Skeletal muscle tissue (tissue), 4 donors: ENCODE data around the gene CEP68. TPM values are rescaled to one million over a fixed set of nuclear protein-coding genes. Genes with fewer than 3 reads are reported as not detected.

Experiments
- H3K27ac ChIP-seq: one replicate; pipeline ENCODE4 v1.7.0; 2013; ENCODE audit warnings: mild to moderate bottlenecking, low read depth, low read length, inconsistent platforms
- H3K27me3 ChIP-seq, 3 donors: one replicate each; pipeline ENCODE4 v1.7.0; 2013; ENCODE audit warnings: low read length in 3 of 3; ENCODE audit not compliant: control insufficient read depth in 3 of 3, insufficient read depth in 3 of 3
- H3K36me3 ChIP-seq, 3 donors: one replicate each; pipeline ENCODE4 v1.7.0; 2013; ENCODE audit warnings: low read length in 3 of 3; ENCODE audit not compliant: control insufficient read depth in 3 of 3, insufficient read depth in 3 of 3
- H3K4me1 ChIP-seq, 3 donors: one replicate each; pipeline ENCODE4 v1.7.0; 2013; ENCODE audit warnings: low read length in 3 of 3, mild to moderate bottlenecking in 3 of 3; ENCODE audit not compliant: control insufficient read depth in 3 of 3, insufficient read depth in 3 of 3
- H3K4me3 ChIP-seq, 3 donors: one replicate each; pipeline ENCODE4 v1.7.0; 2013; ENCODE audit warnings: low read length in 3 of 3
- H3K9ac ChIP-seq, 3 donors: one replicate each; pipeline ENCODE4 v1.7.0; 2013; ENCODE audit warnings: low read length in 3 of 3, mild to moderate bottlenecking in 3 of 3, moderate library complexity in 2 of 3, low read depth in 1 of 3
- H3K9me3 ChIP-seq, 3 donors: one replicate each; pipeline ENCODE4 v1.7.0; 2013; ENCODE audit warnings: low read length in 3 of 3; ENCODE audit not compliant: control insufficient read depth in 3 of 3
- total RNA-seq: library from RNA; depleted of rRNA; stranded (reverse); fragments of >200 nt; gene quantifications from one replicate; pipeline ENCODE4 v1.2.3, GENCODE V29; 2014
- donor health status: Osteomylitis.

The CEP68 gene
- total RNA-seq, 1 donor from 2014 or later, result 27.1 TPM

DNA sequence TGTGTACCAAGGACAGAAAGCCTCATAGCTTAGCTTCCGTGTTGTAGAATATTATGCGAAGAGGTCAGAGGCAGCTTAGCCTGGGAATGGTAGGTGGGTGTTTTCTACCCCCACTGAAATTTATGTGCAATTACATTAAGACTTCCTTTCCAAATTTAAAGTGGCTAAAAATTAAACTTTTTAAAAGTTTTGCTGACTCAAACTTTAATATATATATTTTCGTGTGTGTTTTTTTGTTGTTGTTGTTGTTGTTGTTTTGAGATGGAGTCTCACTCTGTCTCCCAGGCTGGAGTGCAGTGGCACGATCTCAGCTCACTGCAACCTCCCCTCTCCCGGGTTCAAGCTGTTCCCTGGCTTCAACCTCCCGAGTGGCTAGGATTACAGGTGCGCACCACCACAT lies 77.9 kb downstream of the CEP68 start:
- no peak overlapping the region for H3K27ac ChIP-seq
- H3K36me3 ChIP-seq, result no peaks in the 10 kb centered on the region
- no peaks in the 10 kb centered on the region for H3K9me3 ChIP-seq
- no peaks in the 10 kb centered on the region for H3K27me3 ChIP-seq
- no peak overlapping the region for H3K4me3 ChIP-seq
- H3K4me1 ChIP-seq, result peaks cover 4 to 6% (median 5%) of the 10 kb centered on the region in 3 donors
- no peak overlapping the region for H3K9ac ChIP-seq

DNA sequence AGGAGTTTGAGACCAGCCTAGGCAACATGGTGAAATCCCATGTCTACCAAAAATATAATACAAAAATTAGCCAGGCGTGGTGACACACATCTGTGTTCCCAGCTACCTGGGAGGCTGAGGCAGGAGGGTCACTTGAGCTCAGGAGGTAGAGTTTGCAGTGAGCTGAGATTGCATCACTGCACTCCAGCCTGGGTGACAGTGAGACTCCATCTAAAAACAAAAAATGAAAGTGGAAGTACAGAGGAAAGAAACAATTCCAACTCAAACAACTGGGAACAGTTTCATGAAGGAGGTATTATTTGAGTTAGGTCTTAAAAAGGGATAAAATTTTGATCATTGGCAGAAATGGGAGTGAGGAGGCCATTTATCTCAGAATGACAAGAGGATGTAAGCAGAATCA lies 80.0 kb downstream of the CEP68 start:
- H3K9me3 ChIP-seq, result no peaks in the 10 kb centered on the region
- H3K27me3 ChIP-seq, result no peaks in the 10 kb centered on the region
- no peaks in the 10 kb centered on the region for H3K4me1 ChIP-seq
- no peaks in the 10 kb centered on the region for H3K36me3 ChIP-seq
- no peak overlapping the region for H3K9ac ChIP-seq
- no peak overlapping the region for H3K4me3 ChIP-seq
- no peak overlapping the region for H3K27ac ChIP-seq

Other genes with a start within 250 kb of the CEP68 start
- gene SLC1A4, start 67.0 kb upstream of the CEP68 start, total RNA-seq, result 10.4 TPM
- 58.5 TPM for gene RAB1A, start 73.7 kb downstream of the CEP68 start, total RNA-seq
- gene ACTR2, start 171.4 kb downstream of the CEP68 start, total RNA-seq, result 81.4 TPM